GM12878 (cell line): ENCODE results near the gene HCK. TPM values are rescaled to one million over a fixed set of nuclear protein-coding genes. Genes with fewer than 3 reads are reported as not detected.

ENCODE experiments used
- CHD2 ChIP-seq: IDR thresholded peaks from 2 replicates; pipeline ENCODE4 v1.6.1; 2011; ENCODE audit warnings: low read depth, low read length, improper control_type of control experiment, borderline replicate concordance
- FOXK2 ChIP-seq: fragments of 450-650 bp; IDR thresholded peaks from 2 replicates; pipeline ENCODE4 v1.6.1; 2017; ENCODE audit warnings: mild to moderate bottlenecking, moderate library complexity
- GATAD2B ChIP-seq: fragments of 450-650 bp; conservative IDR thresholded peaks from 2 replicates; pipeline ENCODE4 v1.6.1; 2017; ENCODE audit warnings: low read depth, mild to moderate bottlenecking, moderate library complexity
- HDAC2 ChIP-seq: fragments of 200-600 bp; sonication (generic); IDR thresholded peaks from 2 replicates; pipeline ENCODE4 v1.6.1; 2017
- HDGF ChIP-seq: fragments of 450-650 bp; IDR thresholded peaks from 2 replicates; pipeline ENCODE4 v1.6.1; 2016; ENCODE audit warnings: antibody characterized with exemption
- IRF4 ChIP-seq: IDR thresholded peaks from 2 replicates; pipeline ENCODE4 v1.6.1; 2011; ENCODE audit warnings: low read depth, low read length
- NR2F1 ChIP-seq: fragments of 450-650 bp; conservative IDR thresholded peaks from 2 replicates; pipeline ENCODE4 v1.6.1; 2017; ENCODE audit warnings: mild to moderate bottlenecking
- PAX5 ChIP-seq: IDR thresholded peaks from 2 replicates; pipeline ENCODE4 v1.6.1; 2011; ENCODE audit warnings: low read depth, low read length, borderline replicate concordance
- POLR2AphosphoS5 ChIP-seq: IDR thresholded peaks from 2 replicates; pipeline ENCODE4 v1.6.1; 2011; ENCODE audit warnings: mild to moderate bottlenecking, low read length, inconsistent platforms
- RCOR1 ChIP-seq: conservative IDR thresholded peaks from 2 replicates; pipeline ENCODE4 v1.6.1; 2012; ENCODE audit warnings: low read depth, low read length, improper control_type of control experiment
- SPI1 ChIP-seq: IDR thresholded peaks from 2 replicates; pipeline ENCODE4 v1.6.1; 2011; ENCODE audit warnings: low read depth, mild to moderate bottlenecking, low read length, moderate library complexity, borderline replicate concordance; ENCODE audit not compliant: insufficient read depth
- SUZ12 ChIP-seq: fragments of 200-600 bp; sonication (generic); IDR thresholded peaks from one replicate; pipeline ENCODE4 v1.6.1; 2018; ENCODE audit warnings: antibody characterized with exemption, mild to moderate bottlenecking; ENCODE audit not compliant: unreplicated experiment
- TAF1 ChIP-seq: IDR thresholded peaks from 2 replicates; pipeline ENCODE4 v1.6.1; 2011; ENCODE audit warnings: mild to moderate bottlenecking, low read depth, low read length, borderline replicate concordance
- TARDBP ChIP-seq: IDR thresholded peaks from 2 replicates; pipeline ENCODE4 v1.6.1; 2016; ENCODE audit warnings: borderline replicate concordance
- TBL1XR1 ChIP-seq: IDR thresholded peaks from 2 replicates; pipeline ENCODE4 v1.6.1; 2012; ENCODE audit warnings: low read depth, low read length, improper control_type of control experiment
- ZBTB40 ChIP-seq: fragments of 450-650 bp; IDR thresholded peaks from 2 replicates; pipeline ENCODE4 v1.6.1; 2016; ENCODE audit warnings: mild to moderate bottlenecking, moderate library complexity, borderline replicate concordance
- ZNF207 ChIP-seq: fragments of 450-650 bp; IDR thresholded peaks from 2 replicates; pipeline ENCODE4 v1.6.1; 2014; ENCODE audit warnings: antibody characterized with exemption, mild to moderate bottlenecking, borderline replicate concordance
- polyA plus RNA-seq, 11 experiments: library from polyadenylated mRNA; depleted of rRNA in 4 of 11; unstranded in 6 of 11; stranded (reverse) in 5 of 11; fragments of >200 nt; fragmentation: Nextera tagmentation in 4 of 11; fragmentation: Illumina TruSeq in 1 of 11; extraction: Ambion mirVana in 4 of 11; extraction: Trizol in 1 of 11; gene quantifications; 1 replicate in 1 of 11; 2 replicates in 10 of 11; pipeline versions ENCODE4 v1.2.1 to v1.2.3, GENCODE V29; 2011 to 2016; ENCODE audit warnings: inconsistent platforms in 2 of 11, missing spikeins in 2 of 11, low read depth in 1 of 11
- total RNA-seq, 4 experiments: library from RNA; depleted of rRNA in 3 of 4; stranded (reverse); fragments of >200 nt in 3 of 4; fragmentation: Illumina TruSeq in 1 of 4; extraction: Trizol in 1 of 4; gene quantifications; 2 replicates each; pipeline versions ENCODE4 v1.2.1 to v1.2.3, GENCODE V29; 2013 to 2021
- TF ChIP-seq, protein P1 (sequence below): fragments of 450-650 bp; IDR thresholded peaks from 2 replicates; pipeline ENCODE4 v1.6.1; 2017; ENCODE audit warnings: low read depth, mild to moderate bottlenecking, moderate library complexity
- TF ChIP-seq, protein P2 (sequence below): fragments of 450-650 bp; formaldehyde crosslinking; IDR thresholded peaks from 2 replicates; pipeline ENCODE4 v1.4.0; 2022; ENCODE audit warnings: mild to moderate bottlenecking, moderate library complexity

The HCK gene
- total and polyA plus RNA-seq, 10 of the 15 experiments (the other 5 are each of a cell fraction or from before 2014, with no cell fraction given) = 1.3 to 30.3 (median 18.5) TPM

DNA sequence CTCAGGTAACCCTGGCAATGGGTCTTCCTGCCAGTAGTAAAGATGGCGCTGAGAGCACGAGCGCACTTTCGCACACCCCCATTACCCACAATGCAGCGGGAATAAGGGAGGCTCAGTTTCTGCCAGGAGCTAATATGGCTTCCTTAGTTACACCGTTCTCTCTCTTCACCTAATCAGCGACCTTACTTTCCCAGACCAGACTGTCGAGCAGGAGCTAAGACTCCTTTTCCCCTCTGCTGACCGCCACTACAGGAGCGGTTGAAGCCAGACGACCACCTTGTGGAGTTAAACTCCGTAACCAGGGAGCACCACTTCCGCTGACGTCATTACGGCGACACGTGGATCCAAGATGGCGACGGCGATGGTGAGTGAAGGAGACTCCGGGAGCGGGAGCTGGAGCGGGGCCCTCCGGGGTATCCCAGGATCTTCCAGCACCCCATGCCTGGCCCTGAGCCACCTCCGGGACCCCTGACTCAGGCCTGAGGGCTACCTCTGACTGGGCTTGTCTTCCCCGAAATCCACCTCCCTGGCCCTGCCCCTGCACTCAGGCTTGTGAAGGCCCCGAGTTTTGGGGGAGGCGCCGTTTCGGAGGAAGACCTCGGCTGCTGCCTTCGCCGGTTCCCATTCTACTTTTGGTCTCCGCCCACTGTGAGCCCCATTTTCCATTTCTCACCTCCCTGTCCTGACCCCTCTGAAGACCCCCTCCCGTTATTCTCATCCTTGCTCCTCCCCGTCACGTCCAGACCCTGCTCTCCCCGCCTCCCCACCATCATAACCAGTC is 57.5 kb downstream of the HCK start, which contains the start of gene TM9SF4 (continued):
- TF ChIP-seq ZBTB40 (peak; percentile 90), PAX5 (peak; percentile 28; the same call in 1 of the 2 replicates), GATAD2B (peak; percentile 73), RCOR1 (0 out of 2 replicates have a peak, but pooled peaks have one; percentile 78), TARDBP (peak; percentile 94), HDGF (0 out of 2 replicates have a peak, but pooled peaks have one; percentile 64), SUZ12 (no peak), ZNF207 (peak; percentile 96; the same call in 1 of the 2 replicates), CHD2 (peak; percentile 75), POLR2AphosphoS5 (peak; percentile 96), NR2F1 (peak; percentile 25; the same call in 1 of the 2 replicates), HDAC2 (no peak), TBL1XR1 (peak; percentile 64; the same call in 1 of the 2 replicates), FOXK2 (no peak), TAF1 (peak; percentile 94), IRF4 (peak; percentile 39; the same call in 1 of the 2 replicates), SPI1 (0 out of 2 replicates have a peak, but pooled peaks have one; percentile 1)
- TF ChIP-seq, protein P1, sequence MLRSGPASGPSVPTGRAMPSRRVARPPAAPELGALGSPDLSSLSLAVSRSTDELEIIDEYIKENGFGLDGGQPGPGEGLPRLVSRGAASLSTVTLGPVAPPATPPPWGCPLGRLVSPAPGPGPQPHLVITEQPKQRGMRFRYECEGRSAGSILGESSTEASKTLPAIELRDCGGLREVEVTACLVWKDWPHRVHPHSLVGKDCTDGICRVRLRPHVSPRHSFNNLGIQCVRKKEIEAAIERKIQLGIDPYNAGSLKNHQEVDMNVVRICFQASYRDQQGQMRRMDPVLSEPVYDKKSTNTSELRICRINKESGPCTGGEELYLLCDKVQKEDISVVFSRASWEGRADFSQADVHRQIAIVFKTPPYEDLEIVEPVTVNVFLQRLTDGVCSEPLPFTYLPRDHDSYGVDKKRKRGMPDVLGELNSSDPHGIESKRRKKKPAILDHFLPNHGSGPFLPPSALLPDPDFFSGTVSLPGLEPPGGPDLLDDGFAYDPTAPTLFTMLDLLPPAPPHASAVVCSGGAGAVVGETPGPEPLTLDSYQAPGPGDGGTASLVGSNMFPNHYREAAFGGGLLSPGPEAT = peak; percentile 90
- TF ChIP-seq, protein P2, sequence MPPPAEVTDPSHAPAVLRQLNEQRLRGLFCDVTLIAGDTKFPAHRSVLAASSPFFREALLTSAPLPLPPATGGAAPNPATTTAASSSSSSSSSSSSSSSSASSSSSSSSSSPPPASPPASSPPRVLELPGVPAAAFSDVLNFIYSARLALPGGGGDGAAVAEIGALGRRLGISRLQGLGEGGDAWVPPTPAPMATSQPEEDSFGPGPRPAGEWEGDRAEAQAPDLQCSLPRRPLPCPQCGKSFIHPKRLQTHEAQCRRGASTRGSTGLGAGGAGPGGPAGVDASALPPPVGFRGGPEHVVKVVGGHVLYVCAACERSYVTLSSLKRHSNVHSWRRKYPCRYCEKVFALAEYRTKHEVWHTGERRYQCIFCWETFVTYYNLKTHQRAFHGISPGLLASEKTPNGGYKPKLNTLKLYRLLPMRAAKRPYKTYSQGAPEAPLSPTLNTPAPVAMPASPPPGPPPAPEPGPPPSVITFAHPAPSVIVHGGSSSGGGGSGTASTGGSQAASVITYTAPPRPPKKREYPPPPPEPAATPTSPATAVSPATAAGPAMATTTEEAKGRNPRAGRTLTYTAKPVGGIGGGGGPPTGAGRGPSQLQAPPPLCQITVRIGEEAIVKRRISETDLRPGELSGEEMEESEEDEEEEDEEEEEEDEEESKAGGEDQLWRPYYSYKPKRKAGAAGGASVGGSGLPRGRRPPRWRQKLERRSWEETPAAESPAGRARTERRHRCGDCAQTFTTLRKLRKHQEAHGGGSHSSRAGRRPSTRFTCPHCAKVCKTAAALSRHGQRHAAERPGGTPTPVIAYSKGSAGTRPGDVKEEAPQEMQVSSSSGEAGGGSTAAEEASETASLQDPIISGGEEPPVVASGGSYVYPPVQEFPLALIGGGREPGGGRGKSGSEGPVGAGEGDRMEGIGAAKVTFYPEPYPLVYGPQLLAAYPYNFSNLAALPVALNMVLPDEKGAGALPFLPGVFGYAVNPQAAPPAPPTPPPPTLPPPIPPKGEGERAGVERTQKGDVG (CRISPR knock-in tag) = peak; percentile 48; the same call in 1 of the 2 replicates
